Brain microvascular endothelial cell (primary cell): Measurements from ENCODE around the gene COMMD3.
"Not testable (repeated sequence)": the region's sequence is repeated elsewhere in the genome, so short reads cannot be mapped to it uniquely, and the experiment has no call there.

Source experiments
- DNase-seq: peaks from one replicate; pipeline ENCODE4 v3.0.0-alpha.2; 2020
- H3K27ac ChIP-seq: fragments of 250-450 bp; sonication (Bioruptor Pico); 2 replicates; pipeline ENCODE4 v1.5.1; 2020; ENCODE audit warnings: mild to moderate bottlenecking, moderate library complexity
- H3K27me3 ChIP-seq: fragments of 250-450 bp; sonication (Bioruptor Pico); replicated peaks from 2 replicates; pipeline ENCODE4 v1.5.1; 2020; ENCODE audit warnings: mild to moderate bottlenecking
- H3K36me3 ChIP-seq: fragments of 250-450 bp; sonication (Bioruptor Pico); replicated peaks from 2 replicates; pipeline ENCODE4 v1.5.1; 2020; ENCODE audit warnings: mild to moderate bottlenecking
- H3K4me3 ChIP-seq: 2 replicates; pipeline ENCODE4 v1.5.1; 2011; ENCODE audit warnings: low read depth, mild to moderate bottlenecking, control low read depth, low read length, moderate library complexity
- CTCF ChIP-seq: IDR thresholded peaks from 2 replicates; pipeline ENCODE4 v1.5.1; 2011; ENCODE audit warnings: low read depth, mild to moderate bottlenecking, moderate library complexity, low read length, control low read depth, inconsistent platforms; ENCODE audit errors: missing control alignments
- in situ Hi-C: cut with HindIII; loops from 2 replicates; pipeline ENCODE4 v1.10.0; 2017; ENCODE audit warnings: low sequenced_read_pairs, low pct_ligation_motif_present

COMMD3 gene

GRCh38 chr10:22346096-22346661 lies 30.0 kb downstream of the COMMD3 start:
- no peak for TF ChIP-seq CTCF
- DNase-seq, result no peak
- peaks cover 60% of the 10 kb centered on the region for H3K27me3 ChIP-seq

GRCh38 chr10:22349755-22350154 lies 33.6 kb downstream of the COMMD3 start:
- H3K4me3 ChIP-seq, result no peak overlapping the region
- H3K27me3 ChIP-seq, result peaks cover 30% of the 10 kb centered on the region
- no peak for TF ChIP-seq CTCF
- no peak overlapping the region for H3K27ac ChIP-seq
- DNase-seq, result no peak
- no peaks in the 10 kb centered on the region for H3K36me3 ChIP-seq
- in situ Hi-C loops, result no loop called here

More at GRCh38 chr10:22346096-22346661, 30.0 kb downstream of the COMMD3 start:
- no peak overlapping the region for H3K4me3 ChIP-seq
- H3K36me3 ChIP-seq, result no peaks in the 10 kb centered on the region
- in situ Hi-C loops, result no loop called here
- H3K27ac ChIP-seq, result no peak overlapping the region

GRCh38 chr10:22351131-22351703 lies 35.0 kb downstream of the COMMD3 start:
- no peak for DNase-seq
- no peaks in the 10 kb centered on the region for H3K36me3 ChIP-seq
- H3K27ac ChIP-seq, result no peak overlapping the region
- no peak overlapping the region for H3K4me3 ChIP-seq
- in situ Hi-C loops, result no loop called here
- no peak for TF ChIP-seq CTCF
- peaks cover 16% of the 10 kb centered on the region for H3K27me3 ChIP-seq

- in situ Hi-C loops, result no loop called here
- no peak overlapping the region for H3K27ac ChIP-seq
- TF ChIP-seq CTCF, result no peak
- no peaks in the 10 kb centered on the region for H3K27me3 ChIP-seq
- no peak for DNase-seq
- no peak overlapping the region for H3K4me3 ChIP-seq
- no peaks in the 10 kb centered on the region for H3K36me3 ChIP-seq
These were observed 40.2 kb downstream of the COMMD3 start for GRCh38 chr10:22356324-22356873.

- H3K4me3 ChIP-seq, in situ Hi-C loops, H3K36me3 ChIP-seq, DNase-seq, H3K27me3 ChIP-seq, H3K27ac ChIP-seq: not testable (repeated sequence)
These were observed 41.6 kb downstream of the COMMD3 start for GRCh38 chr10:22357770-22358169.

DNA sequence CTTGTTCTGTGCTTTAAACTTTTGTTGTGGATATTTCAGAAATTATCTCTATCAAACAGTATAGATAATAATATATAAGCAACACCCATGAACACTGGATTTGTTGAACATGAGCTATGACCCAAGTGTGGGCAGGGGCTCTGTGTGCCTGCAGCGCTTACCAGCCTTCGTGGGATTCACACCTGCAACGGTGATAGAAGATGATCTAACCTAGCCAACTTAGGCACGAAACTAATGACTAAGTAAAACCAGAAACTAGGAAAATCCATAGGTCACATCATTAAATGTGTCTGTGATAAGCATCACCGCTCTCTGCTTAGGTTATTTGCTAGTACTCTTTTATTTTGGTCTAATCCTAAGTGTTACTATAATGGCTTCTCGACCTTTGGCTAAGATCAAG lies 47.1 kb downstream of the COMMD3 start:
- H3K4me3 ChIP-seq, result no peak overlapping the region
- no peak overlapping the region for H3K27ac ChIP-seq
- no peak for TF ChIP-seq CTCF
- H3K36me3 ChIP-seq, result no peaks in the 10 kb centered on the region
- DNase-seq, result no peak
- no peaks in the 10 kb centered on the region for H3K27me3 ChIP-seq
- in situ Hi-C loops, result no loop called here
